K562 (cell line): ENCODE measurements around the gene PTAR1. TPM values are rescaled to one million over a fixed set of nuclear protein-coding genes. Genes with fewer than 3 reads are reported as not detected.

Experiments
- ATAC-seq: fragments of 200-7000 bp; cut with Tn5 transposase; 3 replicates; pipeline ENCODE4 v1.9.1; 2020; ENCODE audit warnings: moderate library complexity
- BruUV-seq: library from RNA; stranded (reverse); fragments of 400-500 nt; replicated peaks from 2 replicates; lab custom pipeline; 2021; lab: Mats Ljungman, UMichigan
- CTCF ChIA-PET: fragments of 300-600 bp; formaldehyde crosslinking; extraction: SDS; loops from one replicate; lab custom pipeline; 2021; ENCODE audit warnings: low intra/inter-chr PET ratio; lab: Yijun Ruan, JAX
- POLR2A ChIA-PET: fragments of 300-600, 350-650 bp; sonication (Branson Sonifier 250); formaldehyde crosslinking; extraction: SDS; loops from one replicate; lab custom pipeline; 2021; ENCODE audit warnings: antibody characterized with exemption, inconsistent platforms; lab: Yijun Ruan, JAX
- DNase-seq, 4 experiments: peaks; one replicate each; pipeline versions ENCODE4 v3.0.0 to v3.0.0-alpha.2; 2011 to 2018; ENCODE audit warnings: low spot score in 3 of 4, mixed read lengths in 3 of 4; ENCODE audit errors: extremely low read depth in 1 of 4
- FAIRE-seq: peaks from 2 replicates; lab custom pipeline; 2011; peaks lifted over from hg19 to GRCh38; lab: Jason Lieb, UNC
- H2AFZ ChIP-seq: 2 replicates; pipeline ENCODE4 v1.6.0; 2011; ENCODE audit warnings: low read depth, low read length, control low read depth, inconsistent platforms
- H3K27ac ChIP-seq: fragments of 200-600 bp; 3 replicates; pipeline ENCODE4 v1.8.0; 2011; ENCODE audit warnings: low read depth, mild to moderate bottlenecking, control low read depth, inconsistent platforms, low read length, moderate library complexity, mixed read lengths; ENCODE audit errors: extremely low read depth
- H3K27me3 ChIP-seq, 2 experiments: fragments of 300-600 bp in 1 of 2; 2 replicates in 1 of 2; 3 replicates in 1 of 2; pipeline versions ENCODE4 v1.6.0 to v1.8.0; 2011; ENCODE audit warnings: inconsistent platforms in 2 of 2, low read length in 2 of 2, mild to moderate bottlenecking in 1 of 2, mixed read lengths in 1 of 2, moderate library complexity in 1 of 2; ENCODE audit not compliant: control insufficient read depth in 2 of 2, insufficient read depth in 2 of 2
- H3K36me3 ChIP-seq: fragments of 300-600 bp; 3 replicates; pipeline ENCODE4 v1.8.0; 2011; ENCODE audit warnings: mild to moderate bottlenecking, low read length, inconsistent platforms; ENCODE audit not compliant: control insufficient read depth, insufficient read depth
- H3K4me1 ChIP-seq, 2 experiments: fragments of 200-600 bp in 1 of 2; replicated peaks in 1 of 2; 2 replicates in 1 of 2; 3 replicates in 1 of 2; pipeline versions ENCODE4 v1.5.1 to v1.8.0; 2011; ENCODE audit warnings: inconsistent platforms in 2 of 2, low read length in 2 of 2, mild to moderate bottlenecking in 1 of 2, mixed read lengths in 1 of 2, moderate library complexity in 1 of 2; ENCODE audit not compliant: control insufficient read depth in 2 of 2, insufficient read depth in 2 of 2
- H3K4me2 ChIP-seq: 2 replicates; pipeline ENCODE4 v1.6.1; 2011; ENCODE audit warnings: low read length, control low read depth, inconsistent platforms, mixed read lengths; ENCODE audit not compliant: insufficient read depth
- H3K4me3 ChIP-seq: fragments of 200-600 bp; sonication (generic), shearing (Covaris generic); 2 replicates; pipeline ENCODE4 v1.5.1; 2016; ENCODE audit warnings: control low read depth, inconsistent platforms
- H3K79me2 ChIP-seq: fragments of 200-600 bp; 3 replicates; pipeline ENCODE4 v1.8.0; 2011; ENCODE audit warnings: low read length, inconsistent platforms; ENCODE audit not compliant: control insufficient read depth, insufficient read depth
- H3K9ac ChIP-seq, 2 experiments: 2 replicates each; pipeline versions ENCODE4 v1.6.0 to v1.6.1; 2011; ENCODE audit warnings: low read depth in 2 of 2, low read length in 2 of 2, control low read depth in 1 of 2, inconsistent platforms in 1 of 2, mild to moderate bottlenecking in 1 of 2, mixed read lengths in 1 of 2; ENCODE audit not compliant: insufficient read depth in 1 of 2
- H3K9me1 ChIP-seq: one replicate; pipeline ENCODE4 v1.6.0; 2011; ENCODE audit warnings: inconsistent platforms, mild to moderate bottlenecking, low read length, moderate library complexity; ENCODE audit not compliant: control insufficient read depth, insufficient read depth
- H3K9me3 ChIP-seq: replicated peaks from 2 replicates; pipeline ENCODE4 v1.5.1; 2011; ENCODE audit warnings: low read depth, low read length, inconsistent platforms; ENCODE audit not compliant: control insufficient read depth, insufficient read depth
- H4K20me1 ChIP-seq: replicated peaks from 2 replicates; pipeline ENCODE4 v1.6.1; 2011; ENCODE audit warnings: low read length, inconsistent platforms, mixed read lengths; ENCODE audit not compliant: control insufficient read depth, insufficient read depth
- CUX1 ChIP-seq: fragments of 200-800 bp; sonication (Bioruptor generic); IDR thresholded peaks from 2 replicates; pipeline ENCODE4 v1.6.1; 2016; ENCODE audit warnings: missing genetic modification characterization, missing compliant biosample characterization
- E2F8 ChIP-seq: fragments of 450-650 bp; IDR thresholded peaks from 2 replicates; pipeline ENCODE4 v1.7.1; 2018; ENCODE audit warnings: mild to moderate bottlenecking, low read depth; ENCODE audit not compliant: partially characterized antibody
- ESRRA ChIP-seq: fragments of 450-650 bp; IDR thresholded peaks from 2 replicates; pipeline ENCODE4 v1.6.1; 2014; ENCODE audit warnings: low read depth, mild to moderate bottlenecking, moderate library complexity, borderline replicate concordance
- KLF13 ChIP-seq: fragments of 450-650 bp; IDR thresholded peaks from 2 replicates; pipeline ENCODE4 v1.6.1; 2016; ENCODE audit warnings: missing genetic modification characterization, low read depth, mild to moderate bottlenecking, missing compliant biosample characterization, moderate library complexity, borderline replicate concordance
- MCM5 ChIP-seq: fragments of 450-650 bp; IDR thresholded peaks from 2 replicates; pipeline ENCODE4 v1.6.1; 2016; ENCODE audit warnings: low read depth
- MIER1 ChIP-seq: fragments of 450-650 bp; IDR thresholded peaks from 2 replicates; pipeline ENCODE4 v1.6.1; 2016; ENCODE audit warnings: antibody characterized with exemption, mild to moderate bottlenecking, low read depth
- NCOA1 ChIP-seq: fragments of 450-650 bp; IDR thresholded peaks from 2 replicates; pipeline ENCODE4 v1.6.1; 2016; ENCODE audit warnings: low read depth
- NCOA4 ChIP-seq: fragments of 450-650 bp; IDR thresholded peaks from 2 replicates; pipeline ENCODE4 v1.6.1; 2018; ENCODE audit warnings: mild to moderate bottlenecking; ENCODE audit not compliant: partially characterized antibody
- PCBP1 ChIP-seq: fragments of 200-400 bp; formaldehyde crosslinking; IDR thresholded peaks from 2 replicates; pipeline ENCODE4 v1.6.1; 2018; ENCODE audit warnings: mild to moderate bottlenecking, low read depth, low read length; ENCODE audit not compliant: poor library complexity, severe bottlenecking
- PHB2 ChIP-seq: fragments of 450-650 bp; IDR thresholded peaks from 2 replicates; pipeline ENCODE4 v1.6.1; 2017; ENCODE audit warnings: low read depth
- RCOR1 ChIP-seq, 2 experiments: IDR thresholded peaks; 2 replicates each; pipeline ENCODE4 v1.6.1; 2012; ENCODE audit warnings: low read depth in 2 of 2, low read length in 2 of 2, borderline replicate concordance in 1 of 2, improper control_type of control experiment in 1 of 2
- TGIF2 ChIP-seq: sonication (generic); formaldehyde crosslinking; IDR thresholded peaks from 2 replicates; pipeline ENCODE4 v1.8.1; 2022; ENCODE audit warnings: mild to moderate bottlenecking, missing genetic modification reagents, moderate library complexity
- U2AF2 ChIP-seq: fragments of 200-400 bp; formaldehyde crosslinking; optimal IDR thresholded peaks from 2 replicates; pipeline ENCODE3; 2017; ENCODE audit warnings: low read depth, mild to moderate bottlenecking, low read length
- ZNF174 ChIP-seq: fragments of 250-450 bp; sonication (Bioruptor Pico); IDR thresholded peaks from 2 replicates; pipeline ENCODE4 v1.4.0; 2020; ENCODE audit warnings: mild to moderate bottlenecking
- ZNF76 ChIP-seq: fragments of 250-450 bp; sonication (Bioruptor Pico); IDR thresholded peaks from 2 replicates; pipeline ENCODE4 v1.4.0; 2020; ENCODE audit warnings: mild to moderate bottlenecking, moderate library complexity, borderline replicate concordance
- WGBS: fragments of 100-300 bp; shearing (Covaris generic); methylation state at CpG from one replicate; pipeline ENCODE4 v1.1.6; 2016; ENCODE audit warnings: low coverage, mixed read lengths; ENCODE audit not compliant: insufficient coverage; ENCODE audit errors: missing lambda C conversion rate; 5-methylcytosine and 5-hydroxymethylcytosine counted together
- in situ Hi-C: fragments of 300-500 bp; cut with MboI; formaldehyde crosslinking; loops from 4 replicates; pipeline ENCODE4 v1.15.0; 2018; ENCODE audit warnings: inconsistent platforms, mixed read lengths
- intact Hi-C: fragments of 100-400 bp; cut with micrococcal nuclease; formaldehyde crosslinking; loops from 2 replicates; pipeline ENCODE4 v1.14.2; 2022
- polyA plus RNA-seq, 8 experiments: library from polyadenylated mRNA; depleted of rRNA in 4 of 8; stranded (reverse) in 5 of 8; unstranded in 3 of 8; fragments of >200 nt; fragmentation: Nextera tagmentation in 2 of 8; fragmentation: Illumina TruSeq in 1 of 8; extraction: Ambion mirVana in 2 of 8; extraction: Trizol in 1 of 8; gene quantifications; 2 replicates each; pipeline versions ENCODE4 v1.2.1 to v1.2.3, GENCODE V29; 2011 to 2014; ENCODE audit warnings: inconsistent platforms in 1 of 8, missing spikeins in 1 of 8
- total RNA-seq, 7 experiments: library from RNA; depleted of rRNA in 6 of 7; stranded (reverse); fragments of >200 nt in 6 of 7; fragmentation: Illumina TruSeq in 2 of 7; extraction: Trizol in 2 of 7; gene quantifications; 2 replicates each; pipeline versions ENCODE4 v1.2.1 to v1.2.3, GENCODE V29; 2011 to 2021; ENCODE audit warnings: low replicate concordance in 1 of 7

Gene PTAR1
- total and polyA plus RNA-seq, 9 of the 15 experiments (the other 6 are each of a cell fraction or from before 2014, with no cell fraction given) = 10.1 to 48.0 (median 28.0) TPM

- TF ChIP-seq CUX1 = no peak
- no peak for TF ChIP-seq KLF13 (tag)
These were observed 41.6 kb downstream of the PTAR1 start (continued) for GRCh38 chr9:69718218-69718617.

- Histone ChIP-seq H3K9me3 (no peaks in the 10 kb centered on the region), H3K9me1 (no peaks in the 10 kb centered on the region), H3K4me2 (no peak overlapping the region), H3K4me1 (peaks cover 0 to 8% of the 10 kb centered on the region in 2 experiments; a peak in 2 of 5 replicates), H3K79me2 (no peaks in the 10 kb centered on the region), H3K36me3 (peaks cover 50% of the 10 kb centered on the region), H3K9ac (no peak overlapping the region), H3K4me3 (no peak overlapping the region), H3K27ac (no peak overlapping the region), H2AFZ (no peak overlapping the region), H4K20me1 (no peaks in the 10 kb centered on the region), H3K27me3 (no peaks in the 10 kb centered on the region)
- 100% methylated on average over 1 of the region's 1 CpG for WGBS
- DNase-seq = no peak
- ChIA-PET POLR2A (no interaction called here), CTCF (no interaction called here)
- FAIRE-seq = no peak
- in situ Hi-C loops = no loop called here
- no TSS peak for BruUV-seq
- ATAC-seq = no peak
- intact Hi-C loops = no loop called here
- TF ChIP-seq PHB2 (no peak), NCOA1 (no peak), U2AF2 (no peak), RCOR1 (IDR thresholded peaks at IDR 0.05; ENCODE audit: borderline replicate concordance in 1 of 2, low read depth in 2 of 2, low read length in 2 of 2) (no peak), ESRRA (no peak), PCBP1 (no peak), MIER1 (no peak), TGIF2 (CRISPR knock-in tag) (no peak), ZNF174 (no peak), E2F8 (no peak), ZNF76 (CRISPR knock-in tag) (no peak), NCOA4 (no peak), MCM5 (no peak)
These were observed 44.0 kb downstream of the PTAR1 start for GRCh38 chr9:69715825-69716224.
